ENCODE measurements around the gene FGF19. TPM values are rescaled to one million over a fixed set of nuclear protein-coding genes. Genes with fewer than 3 reads are reported as not detected.

The FGF19 gene
- total RNA-seq, 1 donor from 2014 or later, result not detected

- Histone ChIP-seq H3K27ac (ENCODE audit: low read depth, low read length) (no peak overlapping the region), H3K27me3 (ENCODE audit: control insufficient read depth in 3 of 3, insufficient read depth in 3 of 3, low read length in 3 of 3) (peaks cover 3 to 4% (median 4%) of the 10 kb centered on the region in 3 donors), H3K4me3 (ENCODE audit: low read length in 3 of 3) (no peak overlapping the region), H3K4me1 (ENCODE audit: control insufficient read depth in 3 of 3, insufficient read depth in 3 of 3, low read length in 3 of 3) (peaks cover 0 to 3% (median 0%) of the 10 kb centered on the region in 3 donors), H3K9me3 (ENCODE audit: control insufficient read depth in 3 of 3, low read length in 3 of 3) (no peaks in the 10 kb centered on the region), H3K36me3 (ENCODE audit: control insufficient read depth in 3 of 3, insufficient read depth in 3 of 3, low read length in 3 of 3) (peaks cover 0 to 17% (median 3%) of the 10 kb centered on the region in 3 donors), H3K9ac (ENCODE audit: low read depth in 1 of 3, low read length in 3 of 3) (no peak overlapping the region)
Observed at GRCh38 chr11:69652999-69653398, 50.8 kb downstream of the FGF19 start.

DNA sequence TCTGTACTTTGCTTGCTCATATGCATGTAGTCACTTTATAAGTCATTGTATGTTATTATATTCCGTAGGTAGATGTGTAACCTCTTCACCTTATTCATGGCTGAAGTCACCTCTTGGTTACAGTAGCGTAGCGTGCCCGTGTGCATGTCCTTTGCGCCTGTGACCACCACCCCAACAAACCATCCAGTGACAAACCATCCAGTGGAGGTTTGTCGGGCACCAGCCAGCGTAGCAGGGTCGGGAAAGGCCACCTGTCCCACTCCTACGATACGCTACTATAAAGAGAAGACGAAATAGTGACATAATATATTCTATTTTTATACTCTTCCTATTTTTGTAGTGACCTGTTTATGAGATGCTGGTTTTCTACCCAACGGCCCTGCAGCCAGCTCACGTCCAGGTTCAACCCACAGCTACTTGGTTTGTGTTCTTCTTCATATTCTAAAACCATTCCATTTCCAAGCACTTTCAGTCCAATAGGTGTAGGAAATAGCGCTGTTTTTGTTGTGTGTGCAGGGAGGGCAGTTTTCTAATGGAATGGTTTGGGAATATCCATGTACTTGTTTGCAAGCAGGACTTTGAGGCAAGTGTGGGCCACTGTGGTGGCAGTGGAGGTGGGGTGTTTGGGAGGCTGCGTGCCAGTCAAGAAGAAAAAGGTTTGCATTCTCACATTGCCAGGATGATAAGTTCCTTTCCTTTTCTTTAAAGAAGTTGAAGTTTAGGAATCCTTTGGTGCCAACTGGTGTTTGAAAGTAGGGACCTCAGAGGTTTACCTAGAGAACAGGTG, 51.8 kb downstream of the FGF19 start:
- no peaks in the 10 kb centered on the region for H3K9me3 ChIP-seq (ENCODE audit: control insufficient read depth in 3 of 3, low read length in 3 of 3)
- peaks cover 4 to 7% (median 4%) of the 10 kb centered on the region in 3 donors for H3K27me3 ChIP-seq (ENCODE audit: control insufficient read depth in 3 of 3, insufficient read depth in 3 of 3, low read length in 3 of 3)
- no peak overlapping the region for H3K27ac ChIP-seq (ENCODE audit: low read depth, low read length)
- H3K36me3 ChIP-seq (ENCODE audit: control insufficient read depth in 3 of 3, insufficient read depth in 3 of 3, low read length in 3 of 3), result peaks cover 0 to 17% (median 3%) of the 10 kb centered on the region in 3 donors
- H3K9ac ChIP-seq (ENCODE audit: low read depth in 1 of 3, low read length in 3 of 3), result no peak overlapping the region
- H3K4me1 ChIP-seq (ENCODE audit: control insufficient read depth in 3 of 3, insufficient read depth in 3 of 3, low read length in 3 of 3), result peaks cover 0 to 3% (median 0%) of the 10 kb centered on the region in 3 donors
- no peak overlapping the region for H3K4me3 ChIP-seq (ENCODE audit: low read length in 3 of 3)

DNA sequence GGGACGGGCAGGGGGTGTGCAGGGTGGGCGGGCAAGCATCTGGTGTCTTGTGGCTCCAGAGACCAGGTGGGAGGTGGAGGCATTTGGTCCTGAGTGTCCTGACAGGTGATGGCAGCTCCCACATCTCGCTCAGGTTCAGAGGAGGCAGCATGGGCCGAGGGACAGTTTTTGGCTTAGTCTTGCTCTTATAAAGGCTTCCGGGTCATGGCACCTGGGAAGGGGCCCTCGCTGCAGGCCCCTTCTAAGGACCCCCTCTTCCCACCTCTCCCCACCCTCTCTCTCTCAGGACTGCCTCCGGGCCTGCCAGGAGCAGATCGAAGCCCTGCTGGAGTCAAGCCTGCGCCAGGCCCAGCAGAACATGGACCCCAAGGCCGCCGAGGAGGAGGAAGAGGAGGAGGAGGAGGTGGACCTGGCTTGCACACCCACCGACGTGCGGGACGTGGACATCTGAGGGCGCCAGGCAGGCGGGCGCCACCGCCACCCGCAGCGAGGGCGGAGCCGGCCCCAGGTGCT, 52.9 kb downstream of the FGF19 start:
- Histone ChIP-seq H3K9ac (ENCODE audit: low read depth in 1 of 3, low read length in 3 of 3) (no peak overlapping the region), H3K27ac (ENCODE audit: low read depth, low read length) (no peak overlapping the region), H3K36me3 (ENCODE audit: control insufficient read depth in 3 of 3, insufficient read depth in 3 of 3, low read length in 3 of 3) (peaks cover 0 to 17% (median 3%) of the 10 kb centered on the region in 3 donors), H3K4me3 (ENCODE audit: low read length in 3 of 3) (no peak overlapping the region), H3K27me3 (ENCODE audit: control insufficient read depth in 3 of 3, insufficient read depth in 3 of 3, low read length in 3 of 3) (peaks cover 4 to 8% (median 7%) of the 10 kb centered on the region in 3 donors), H3K9me3 (ENCODE audit: control insufficient read depth in 3 of 3, low read length in 3 of 3) (no peaks in the 10 kb centered on the region), H3K4me1 (ENCODE audit: control insufficient read depth in 3 of 3, insufficient read depth in 3 of 3, low read length in 3 of 3) (peaks cover 0 to 3% (median 0%) of the 10 kb centered on the region in 3 donors)

GRCh38 chr11:69650081-69650831, 53.6 kb downstream of the FGF19 start:
- Histone ChIP-seq H3K9ac (ENCODE audit: low read depth in 1 of 3, low read length in 3 of 3) (no peak overlapping the region), H3K27ac (ENCODE audit: low read depth, low read length) (no peak overlapping the region), H3K4me1 (ENCODE audit: control insufficient read depth in 3 of 3, insufficient read depth in 3 of 3, low read length in 3 of 3) (peaks cover 0 to 3% (median 0%) of the 10 kb centered on the region in 3 donors), H3K4me3 (ENCODE audit: low read length in 3 of 3) (no peak overlapping the region), H3K36me3 (ENCODE audit: control insufficient read depth in 3 of 3, insufficient read depth in 3 of 3, low read length in 3 of 3) (peaks cover 0 to 17% (median 3%) of the 10 kb centered on the region in 3 donors), H3K9me3 (ENCODE audit: control insufficient read depth in 3 of 3, low read length in 3 of 3) (no peaks in the 10 kb centered on the region), H3K27me3 (ENCODE audit: control insufficient read depth in 3 of 3, insufficient read depth in 3 of 3, low read length in 3 of 3) (peaks cover 4 to 14% (median 9%) of the 10 kb centered on the region in 3 donors)

- Histone ChIP-seq H3K36me3 (ENCODE audit: control insufficient read depth in 3 of 3, insufficient read depth in 3 of 3, low read length in 3 of 3) (peaks cover 0 to 17% (median 3%) of the 10 kb centered on the region in 3 donors), H3K27me3 (ENCODE audit: control insufficient read depth in 3 of 3, insufficient read depth in 3 of 3, low read length in 3 of 3) (peaks cover 1 to 21% (median 16%) of the 10 kb centered on the region in 3 donors), H3K9ac (ENCODE audit: low read depth in 1 of 3, low read length in 3 of 3) (no peak overlapping the region), H3K4me1 (ENCODE audit: control insufficient read depth in 3 of 3, insufficient read depth in 3 of 3, low read length in 3 of 3) (peaks cover 0 to 5% (median 1%) of the 10 kb centered on the region in 3 donors), H3K27ac (ENCODE audit: low read depth, low read length) (no peak overlapping the region), H3K9me3 (ENCODE audit: control insufficient read depth in 3 of 3, low read length in 3 of 3) (no peaks in the 10 kb centered on the region), H3K4me3 (ENCODE audit: low read length in 3 of 3) (no peak overlapping the region)
Observed at GRCh38 chr11:69649576-69649900, 54.3 kb downstream of the FGF19 start.

GRCh38 chr11:69648679-69649575, 54.9 kb downstream of the FGF19 start:
- no peak overlapping the region for H3K4me3 ChIP-seq (ENCODE audit: low read length in 3 of 3)
- H3K9me3 ChIP-seq (ENCODE audit: control insufficient read depth in 3 of 3, low read length in 3 of 3), result no peaks in the 10 kb centered on the region
- H3K27me3 ChIP-seq (ENCODE audit: control insufficient read depth in 3 of 3, insufficient read depth in 3 of 3, low read length in 3 of 3), result peaks cover 6 to 27% (median 21%) of the 10 kb centered on the region in 3 donors
- peaks cover 0 to 10% (median 7%) of the 10 kb centered on the region in 3 donors for H3K4me1 ChIP-seq (ENCODE audit: control insufficient read depth in 3 of 3, insufficient read depth in 3 of 3, low read length in 3 of 3)
- no peak overlapping the region for H3K9ac ChIP-seq (ENCODE audit: low read depth in 1 of 3, low read length in 3 of 3)
- H3K36me3 ChIP-seq (ENCODE audit: control insufficient read depth in 3 of 3, insufficient read depth in 3 of 3, low read length in 3 of 3), result peaks cover 0 to 15% (median 3%) of the 10 kb centered on the region in 3 donors
- H3K27ac ChIP-seq (ENCODE audit: low read depth, low read length), result no peak overlapping the region

Other genes starting within 250 kb of the FGF19 start
- not detected for gene LINC01488, start 222.4 kb downstream of the FGF19 start, total RNA-seq
- 44.9 TPM for gene CCND1, start 62.9 kb downstream of the FGF19 start, total RNA-seq
- 7.8 TPM for gene LTO1, start 28.7 kb downstream of the FGF19 start, total RNA-seq
- 1.6 TPM for gene FGF4, start 71.3 kb upstream of the FGF19 start, total RNA-seq
- not detected for gene FGF3, start 115.4 kb upstream of the FGF19 start, total RNA-seq